PC-9 (cell line): ENCODE results near the gene ECHDC1.

Experiments
- CTCF ChIP-seq: fragments of 200-600 bp; sonication (generic); conservative IDR thresholded peaks from 2 replicates; pipeline ENCODE4 v1.6.1; 2017; ENCODE audit warnings: mixed run types, antibody characterized with exemption, mild to moderate bottlenecking, moderate library complexity
- EZH2 ChIP-seq: fragments of 200-600 bp; sonication (generic); IDR thresholded peaks from 2 replicates; pipeline ENCODE4 v1.8.0; 2017; ENCODE audit warnings: antibody characterized with exemption, low read depth

GRCh38 chr6:127277878-127278843 is 65.2 kb downstream of the ECHDC1 start:
- TF ChIP-seq CTCF = no peak
- TF ChIP-seq EZH2 = no peak
